ENCODE data around the gene ADAMTS15.
A peak's percentile ranks its signal among the peaks of the same experiment; 100 is the strongest.

The ADAMTS15 gene

GRCh38 chr11:130448416-130449309, at the start of gene ADAMTS15:
Gene ADAMTS15 (plus strand): TSS chr11:130448645. CDS start chr11:130448974, 329 bp downstream.
- DNase-seq = peak; percentile 65 to 84

DNA sequence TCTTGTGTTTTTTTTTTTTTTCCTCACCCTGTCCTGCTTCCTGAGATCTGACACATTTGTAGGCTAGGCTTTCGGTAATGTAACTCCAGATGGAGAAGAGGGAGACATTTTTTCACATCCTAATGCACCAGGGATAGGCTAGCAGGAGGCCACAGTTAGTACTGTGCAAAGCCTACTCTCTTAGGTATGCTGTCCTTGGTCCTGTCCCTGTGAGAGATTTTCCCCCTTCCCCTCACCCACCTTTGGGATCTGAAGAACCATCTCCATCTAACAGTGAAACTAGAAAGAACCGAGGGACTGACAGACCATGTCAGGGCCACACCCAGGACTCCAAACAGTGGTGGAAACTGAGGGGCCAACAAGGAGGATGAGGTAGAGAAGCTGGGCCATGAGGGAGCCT, 49.2 kb upstream of the ADAMTS15 start:
- no peak for DNase-seq

GRCh38 chr11:130400781-130401483, 47.5 kb upstream of the ADAMTS15 start:
- DNase-seq = no peak

GRCh38 chr11:130402570-130402969, 45.9 kb upstream of the ADAMTS15 start:
- no peak for DNase-seq

- DNase-seq = no peak
Observed at GRCh38 chr11:130403271-130403804, 45.1 kb upstream of the ADAMTS15 start.

GRCh38 chr11:130403967-130404366, 44.5 kb upstream of the ADAMTS15 start:
- DNase-seq = peak in 1 of 2 experiments; percentile 35

DNA sequence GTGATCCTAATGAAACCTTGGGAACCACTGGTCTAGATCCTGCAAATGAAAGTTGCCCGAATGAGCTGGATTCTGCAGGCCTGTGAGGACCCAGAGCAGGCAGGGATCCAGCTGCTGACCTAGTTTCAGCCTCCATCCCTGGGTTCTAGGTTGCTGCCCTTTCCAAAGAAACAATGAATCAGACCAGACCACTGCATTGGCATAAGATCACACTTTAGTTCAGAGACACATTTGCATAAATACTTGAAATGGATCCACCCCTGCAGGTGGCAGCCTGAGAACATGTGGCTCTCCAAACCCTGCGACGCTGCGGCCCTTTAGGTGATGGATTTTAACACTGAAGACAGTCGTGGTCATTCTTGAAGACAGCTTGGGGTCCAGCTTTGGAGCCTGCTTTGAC, 43.7 kb upstream of the ADAMTS15 start:
- no peak for DNase-seq

DNA sequence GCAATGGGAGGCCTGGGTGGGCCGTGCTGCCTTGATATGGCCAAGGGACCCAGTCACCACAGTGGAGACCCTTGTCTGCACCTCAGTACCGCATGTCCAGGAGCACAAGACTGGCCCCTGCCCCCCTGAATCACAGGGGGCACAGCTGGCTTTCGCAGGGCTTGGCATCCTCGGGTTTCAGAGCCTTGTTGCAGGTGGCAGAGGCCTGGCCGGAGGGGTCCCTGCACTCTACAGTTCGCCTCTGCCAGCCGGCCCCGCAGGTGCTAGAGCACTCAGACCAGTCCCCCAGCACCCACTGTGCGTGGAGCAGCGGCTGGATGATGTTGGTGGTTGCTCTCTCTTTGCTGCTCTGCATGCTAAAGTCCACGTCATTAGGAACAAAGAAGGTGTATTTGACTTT, 43.0 kb upstream of the ADAMTS15 start:
- no peak for DNase-seq

DNA sequence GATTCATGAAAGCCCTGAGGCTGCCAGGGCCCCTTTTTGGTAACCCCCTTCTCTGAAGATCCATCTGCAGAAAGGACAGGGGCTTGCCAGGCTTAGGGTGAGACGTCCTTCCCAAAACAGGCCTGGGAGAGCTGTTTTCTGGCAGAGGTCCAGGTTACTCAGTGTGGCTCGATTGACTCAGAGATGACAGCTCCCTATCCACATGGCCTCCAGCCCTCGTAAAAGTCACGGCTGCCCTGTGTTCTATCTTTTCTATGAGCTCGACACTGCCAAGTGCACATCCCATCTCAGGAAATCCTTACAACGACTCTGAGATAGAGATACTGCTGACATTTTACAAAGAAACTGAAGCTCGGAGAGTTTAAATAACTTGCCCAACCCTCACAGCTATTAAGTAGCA, 40.5 kb upstream of the ADAMTS15 start:
- no peak for DNase-seq

GRCh38 chr11:130408401-130408890, 40.0 kb upstream of the ADAMTS15 start:
- no peak for DNase-seq

GRCh38 chr11:130408901-130409300, 39.5 kb upstream of the ADAMTS15 start:
- no peak for DNase-seq

GRCh38 chr11:130409594-130410388, 38.7 kb upstream of the ADAMTS15 start:
- DNase-seq = no peak

- DNase-seq = no peak
Observed at GRCh38 chr11:130411223-130411622, 37.2 kb upstream of the ADAMTS15 start.

DNA sequence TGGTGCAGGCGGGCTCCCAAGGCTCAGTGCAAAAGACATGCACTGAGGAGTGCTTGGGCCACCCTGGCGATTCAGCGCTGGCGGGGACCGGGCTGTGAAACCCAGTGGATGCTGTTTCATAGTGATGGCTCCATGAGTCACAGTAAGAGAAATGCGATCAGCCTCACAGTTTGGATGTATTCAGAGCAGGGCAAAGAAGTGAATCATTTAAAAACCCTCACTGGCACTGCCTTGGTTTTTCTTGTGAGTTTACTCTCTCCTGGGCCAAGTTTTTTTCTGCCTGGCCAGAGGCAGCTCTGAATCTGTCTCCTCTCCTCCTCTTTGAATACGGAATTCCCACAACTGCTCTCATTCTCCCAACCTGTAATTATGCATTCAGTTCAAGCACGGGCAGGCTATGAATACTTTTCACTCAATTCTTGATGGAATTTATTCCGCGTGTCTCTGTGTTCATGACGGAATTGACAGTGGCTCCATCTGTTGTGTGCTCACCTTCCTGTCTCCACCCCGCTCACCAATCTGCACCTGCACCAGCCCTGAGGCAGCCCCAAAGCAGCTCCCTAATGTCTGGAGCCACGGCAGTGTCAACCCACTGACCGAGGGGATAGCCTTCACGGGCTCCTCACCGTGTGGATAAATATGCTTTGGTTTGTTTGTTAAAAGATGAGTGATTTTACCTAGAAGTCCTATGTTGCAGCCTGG, 34.9 kb upstream of the ADAMTS15 start:
- DNase-seq = peak in 1 of 2 experiments; percentile 36

DNA sequence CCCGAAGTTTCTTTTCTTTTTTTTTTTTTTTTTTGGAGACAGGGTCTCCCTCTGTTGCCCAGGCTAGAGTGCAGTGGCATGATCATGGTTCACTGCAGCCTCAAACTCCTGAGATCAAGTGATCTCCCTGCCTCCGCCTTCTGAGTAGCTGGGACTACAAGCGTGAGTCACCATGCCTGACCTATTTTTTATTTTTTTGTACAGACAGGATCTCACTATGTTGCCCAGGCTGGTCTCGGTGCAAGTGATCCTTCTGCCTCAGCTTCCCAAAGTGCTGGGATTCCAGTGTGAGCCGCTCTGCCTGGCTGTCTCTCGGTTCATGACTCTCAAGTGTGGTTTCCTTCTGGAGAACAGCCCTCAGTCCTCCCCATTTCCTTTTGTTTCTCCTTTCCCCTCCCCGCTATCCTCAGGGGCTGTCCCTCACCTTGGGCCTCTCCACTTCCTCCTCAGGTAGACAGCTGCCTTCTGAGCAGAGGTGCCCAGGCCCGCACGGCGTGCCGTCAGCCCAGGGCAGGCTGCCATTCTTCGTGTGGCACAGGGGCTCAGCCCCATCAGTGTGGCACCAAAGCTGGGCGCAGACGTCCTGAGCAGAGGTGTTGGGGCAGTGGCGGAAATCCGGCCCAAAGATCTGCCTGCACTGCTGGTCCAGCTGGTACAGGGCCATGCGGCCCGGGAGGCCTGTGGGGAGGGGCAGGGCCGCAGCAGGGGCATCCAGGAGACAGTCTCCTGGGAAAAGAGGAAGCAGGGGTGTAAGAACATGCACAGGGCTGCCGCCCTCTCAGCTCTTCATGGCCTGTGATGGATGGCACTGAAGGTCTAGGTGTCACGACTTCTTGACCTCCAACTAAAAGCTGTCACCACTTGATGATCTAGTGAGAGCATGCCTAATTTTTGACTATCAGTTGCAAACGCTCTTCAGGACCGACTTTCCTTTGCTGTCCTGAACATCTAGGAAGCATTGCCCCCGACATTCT, 34.1 kb upstream of the ADAMTS15 start:
- no peak for DNase-seq

GRCh38 chr11:130415731-130416529, 32.5 kb upstream of the ADAMTS15 start:
- DNase-seq = no peak

DNA sequence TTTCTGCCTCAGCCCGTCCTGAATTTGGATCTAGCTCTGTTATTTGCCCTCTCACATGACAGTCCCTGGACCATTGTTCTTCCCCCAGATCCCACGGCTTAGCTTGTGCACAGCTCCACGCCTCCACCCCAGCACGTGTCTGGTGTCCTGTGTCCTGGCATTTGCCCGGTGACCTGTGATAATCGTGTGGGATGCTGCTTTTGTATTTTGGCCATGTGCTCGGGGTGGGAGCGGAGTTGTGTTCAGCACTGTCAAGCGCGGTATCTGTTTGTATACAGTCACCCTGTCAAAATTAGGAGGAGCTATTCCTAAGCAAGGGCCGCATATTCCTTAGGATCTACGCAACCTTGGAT, 31.9 kb upstream of the ADAMTS15 start:
- no peak for DNase-seq

DNA sequence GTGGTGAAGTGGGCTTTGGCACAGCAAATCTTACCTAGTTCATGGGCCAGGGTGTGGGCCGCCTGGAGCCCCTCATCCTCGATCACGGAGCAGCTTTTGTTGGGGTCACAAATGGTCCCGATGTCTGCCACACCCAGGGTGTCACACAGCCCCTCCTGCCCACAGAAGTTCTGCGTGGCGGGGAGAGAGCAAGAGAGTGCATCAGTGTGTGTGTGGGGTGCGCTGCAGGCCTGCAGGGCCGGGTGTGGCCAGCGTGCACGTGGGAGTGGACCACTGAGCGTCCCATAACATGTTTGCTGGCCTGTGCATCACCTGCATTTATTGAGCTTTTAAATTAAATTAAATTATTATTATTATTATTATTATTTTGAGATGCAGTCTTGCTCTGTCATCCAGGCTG, 31.5 kb upstream of the ADAMTS15 start:
- DNase-seq = no peak

- DNase-seq = no peak
Observed at GRCh38 chr11:130418210-130418609, 30.2 kb upstream of the ADAMTS15 start.

DNA sequence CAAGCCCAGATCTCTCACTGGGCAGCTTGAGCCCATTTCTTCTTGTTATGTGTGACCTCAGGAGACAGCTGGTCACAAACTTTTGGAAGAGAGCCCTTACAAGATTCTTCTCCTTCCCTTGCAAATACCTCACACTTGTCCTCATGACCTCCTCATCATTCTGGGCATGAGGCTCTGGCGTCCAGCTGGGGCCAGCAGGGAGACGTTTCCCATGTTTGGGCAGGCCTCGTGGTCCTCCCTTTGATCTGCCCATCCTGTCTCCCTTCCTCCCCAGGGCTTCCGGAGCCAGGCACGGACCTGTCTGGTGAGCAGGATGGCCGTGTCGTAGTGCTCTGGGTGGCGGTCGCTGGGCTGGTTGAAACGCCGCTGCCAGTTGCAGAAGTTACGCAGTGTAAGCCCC, 29.7 kb upstream of the ADAMTS15 start:
- no peak for DNase-seq

Measured in NCI-H2081 (cell line).